GM12801 (cell line): ENCODE data around the gene ACTN4.

Experiments used
- TF ChIP-seq, protein P1 (sequence below): IDR thresholded peaks from one replicate; pipeline ENCODE4 v1.5.1; 2011; ENCODE audit warnings: control low read depth; ENCODE audit not compliant: insufficient read length; ENCODE audit errors: extremely low read depth

The ACTN4 gene

DNA sequence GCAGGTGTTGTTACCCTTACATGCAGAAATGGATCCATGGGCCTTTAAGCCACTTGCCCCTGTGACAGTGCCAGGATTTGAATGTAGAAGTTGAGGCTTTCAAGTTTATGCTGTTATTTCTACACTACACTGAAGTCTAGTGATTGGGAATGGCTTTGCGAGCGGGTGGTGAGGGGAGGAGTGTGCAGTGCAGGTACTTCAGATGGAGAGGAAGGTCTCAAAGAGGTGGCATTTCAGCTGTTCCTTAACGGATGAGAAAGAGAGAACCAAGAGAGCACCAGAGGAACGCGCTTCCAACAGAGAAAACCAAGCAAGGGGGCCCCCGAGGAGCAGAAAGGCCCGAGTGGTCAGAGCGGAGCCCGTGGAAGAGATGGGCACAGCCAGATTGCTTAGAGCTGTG is 13.3 kb downstream of the ACTN4 start:
- TF ChIP-seq, protein P1, sequence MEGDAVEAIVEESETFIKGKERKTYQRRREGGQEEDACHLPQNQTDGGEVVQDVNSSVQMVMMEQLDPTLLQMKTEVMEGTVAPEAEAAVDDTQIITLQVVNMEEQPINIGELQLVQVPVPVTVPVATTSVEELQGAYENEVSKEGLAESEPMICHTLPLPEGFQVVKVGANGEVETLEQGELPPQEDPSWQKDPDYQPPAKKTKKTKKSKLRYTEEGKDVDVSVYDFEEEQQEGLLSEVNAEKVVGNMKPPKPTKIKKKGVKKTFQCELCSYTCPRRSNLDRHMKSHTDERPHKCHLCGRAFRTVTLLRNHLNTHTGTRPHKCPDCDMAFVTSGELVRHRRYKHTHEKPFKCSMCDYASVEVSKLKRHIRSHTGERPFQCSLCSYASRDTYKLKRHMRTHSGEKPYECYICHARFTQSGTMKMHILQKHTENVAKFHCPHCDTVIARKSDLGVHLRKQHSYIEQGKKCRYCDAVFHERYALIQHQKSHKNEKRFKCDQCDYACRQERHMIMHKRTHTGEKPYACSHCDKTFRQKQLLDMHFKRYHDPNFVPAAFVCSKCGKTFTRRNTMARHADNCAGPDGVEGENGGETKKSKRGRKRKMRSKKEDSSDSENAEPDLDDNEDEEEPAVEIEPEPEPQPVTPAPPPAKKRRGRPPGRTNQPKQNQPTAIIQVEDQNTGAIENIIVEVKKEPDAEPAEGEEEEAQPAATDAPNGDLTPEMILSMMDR: no peak

DNA sequence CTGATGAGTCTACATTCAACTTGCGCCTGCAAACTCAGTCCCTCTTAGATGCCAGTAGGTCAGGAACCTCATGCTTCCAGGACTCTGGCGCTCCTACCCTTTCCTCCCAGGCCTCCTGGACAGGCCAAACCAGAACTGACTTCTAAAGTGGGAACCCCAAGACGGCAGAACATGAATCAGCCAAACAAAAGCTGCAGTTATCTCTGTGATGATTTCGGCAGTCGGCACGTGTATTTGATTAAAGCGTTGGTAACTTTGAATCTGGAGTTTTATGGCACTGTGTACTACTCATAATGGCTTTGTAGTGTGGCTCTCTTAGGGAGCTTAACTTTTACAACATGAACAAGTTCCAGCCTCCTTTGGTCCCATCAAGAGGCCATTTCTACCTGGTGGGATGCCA is 13.7 kb downstream of the ACTN4 start:
- TF ChIP-seq, protein P1: no peak

DNA sequence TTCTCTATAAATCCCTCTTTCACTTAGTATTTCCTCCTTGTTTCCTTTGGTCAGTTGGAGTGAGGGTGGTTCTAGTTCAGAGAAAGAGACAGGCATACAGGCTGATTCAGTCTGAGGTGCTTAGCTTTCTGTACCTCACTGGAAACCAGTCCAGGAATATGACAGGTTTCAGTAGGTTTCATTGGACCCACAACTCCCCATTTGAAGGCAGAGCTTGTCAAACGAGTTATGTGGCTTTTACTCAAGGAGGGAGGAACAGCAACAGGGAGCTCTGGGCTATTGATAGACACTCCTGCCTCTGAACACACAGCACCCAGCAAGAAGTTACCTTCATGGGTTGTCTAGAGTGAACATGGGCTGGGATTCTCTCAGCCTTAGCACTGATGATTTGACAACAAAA is 14.5 kb downstream of the ACTN4 start:
- TF ChIP-seq, protein P1: no peak

DNA sequence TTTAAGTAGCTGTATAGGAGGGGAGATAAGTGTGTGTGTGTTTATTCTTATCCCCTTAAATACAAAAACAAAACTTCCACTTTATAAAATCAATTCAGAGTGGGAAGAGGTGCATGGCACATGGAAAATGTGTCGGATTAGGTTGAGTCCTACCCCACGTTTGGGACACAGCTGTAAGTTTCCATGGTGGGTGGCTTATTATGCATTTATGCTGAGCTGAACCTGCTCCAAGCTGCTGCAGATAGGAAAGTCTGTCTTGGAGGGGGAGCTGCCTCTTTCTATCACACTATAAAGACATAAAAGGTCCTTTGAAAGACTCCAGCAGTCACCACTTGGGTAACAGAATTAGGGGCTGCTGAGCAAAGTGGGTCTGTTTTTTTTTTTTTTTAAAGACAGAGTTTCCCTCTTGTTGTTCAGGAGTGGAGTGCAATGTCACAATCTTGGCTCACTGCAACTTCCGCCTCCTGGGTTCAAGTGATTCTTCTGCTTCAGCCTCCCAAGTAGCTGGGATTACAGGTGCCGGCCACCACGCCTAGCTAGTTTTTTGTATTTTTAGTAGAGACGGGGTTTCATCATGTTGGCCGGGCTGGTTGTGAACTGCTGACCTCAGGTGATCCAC is 15.2 kb downstream of the ACTN4 start:
- TF ChIP-seq, protein P1: no peak

DNA sequence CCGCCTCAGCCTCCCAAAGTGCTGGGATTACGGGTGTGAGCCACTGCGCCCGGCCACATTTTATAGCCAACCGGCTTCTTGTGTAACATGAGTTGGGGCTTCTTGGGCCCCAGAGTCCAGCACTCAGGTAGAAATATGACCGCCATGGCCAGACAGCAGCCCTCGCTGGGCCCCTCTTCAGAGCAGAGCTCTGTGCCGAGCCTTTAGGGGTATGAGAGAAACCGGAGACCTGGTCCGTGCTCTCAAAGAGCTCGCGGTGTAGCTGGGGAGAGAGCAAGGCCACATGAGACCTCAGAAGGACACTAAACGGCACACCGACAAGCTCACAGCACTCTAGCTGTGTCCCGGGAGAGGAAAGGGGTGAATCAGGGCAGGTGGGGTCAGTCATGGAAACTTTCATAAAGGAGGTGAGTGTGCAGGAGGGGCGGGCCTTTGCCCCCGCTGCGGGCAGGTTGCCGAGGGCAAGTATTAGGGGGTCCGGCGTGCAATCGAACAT is 15.8 kb downstream of the ACTN4 start:
- TF ChIP-seq, protein P1: no peak

DNA sequence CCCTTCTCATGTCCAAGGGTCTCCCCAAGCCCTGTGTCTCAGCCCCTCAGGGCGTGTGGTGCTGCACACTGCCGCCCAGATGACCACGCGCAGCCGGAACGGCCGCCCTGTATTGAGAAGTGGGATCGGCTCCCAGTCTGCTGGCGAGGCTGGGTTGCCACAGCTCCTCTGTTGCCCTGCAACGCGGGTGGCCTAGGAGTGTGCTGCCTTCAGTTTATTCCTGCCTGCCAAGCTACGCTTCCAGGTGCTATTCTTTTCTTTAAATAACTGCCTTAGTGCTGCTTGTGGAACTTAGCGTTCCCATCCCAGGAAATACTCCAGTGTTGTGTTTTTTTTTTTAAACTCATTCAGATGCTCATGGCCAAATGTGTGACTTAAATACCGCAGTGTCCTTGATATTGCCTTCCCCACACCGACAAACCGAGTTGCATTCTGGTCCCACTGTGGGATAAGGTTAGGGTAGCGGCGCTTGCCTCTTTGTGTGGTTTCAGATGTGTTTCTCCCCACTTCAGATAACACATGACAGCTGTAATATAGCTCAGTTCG is 16.6 kb downstream of the ACTN4 start:
- TF ChIP-seq, protein P1: no peak

DNA sequence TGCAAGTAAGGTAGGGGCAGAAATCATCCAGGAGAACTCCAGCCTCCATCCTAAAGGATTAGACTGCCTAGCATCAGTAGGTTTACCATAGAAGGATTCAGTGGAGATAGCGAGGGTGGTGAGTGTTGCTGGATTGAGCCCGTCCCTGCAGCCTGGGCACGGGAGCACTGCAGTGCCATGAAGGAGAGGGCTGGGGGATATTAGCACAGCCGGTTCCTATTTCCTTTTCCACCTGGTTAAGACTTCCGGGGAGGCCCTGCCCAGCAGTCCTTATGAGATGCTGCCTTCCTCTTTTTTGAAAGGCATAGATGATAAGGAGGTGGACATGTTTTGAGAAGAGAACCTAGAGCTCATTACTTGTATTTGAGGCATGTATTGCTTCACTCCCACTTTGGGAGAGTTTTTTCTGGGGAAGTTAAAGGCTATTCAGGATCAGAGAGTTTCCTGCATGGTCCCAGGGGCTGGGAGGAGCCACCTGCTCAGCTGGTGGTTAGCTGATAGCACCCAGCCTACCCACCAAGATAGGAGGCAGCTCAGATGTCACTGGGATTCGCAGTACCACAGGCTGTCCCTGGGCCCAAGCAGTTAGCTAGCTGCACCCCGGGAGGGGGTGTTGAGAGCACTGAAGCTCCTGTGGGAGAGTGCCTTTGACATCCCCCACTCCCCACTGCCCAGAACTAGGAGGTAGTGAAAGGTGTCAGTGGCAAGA is 17.2 kb downstream of the ACTN4 start:
- TF ChIP-seq, protein P1: no peak
